GM18868 (cell line): ENCODE data around the gene PPARA.
A peak's percentile ranks its signal among the peaks of the same experiment; 100 is the strongest.

Source experiments
- ATAC-seq: cut with Tn5 transposase; IDR thresholded peaks from one replicate; pipeline ENCODE4 v1.9.1; 2021; ENCODE audit warnings: mild to moderate bottlenecking, moderate library complexity; ENCODE audit not compliant: unreplicated experiment

The PPARA gene

GRCh38 chr22:46142548-46143490 lies 7.5 kb upstream of the PPARA start:
- ATAC-seq: no peak

DNA sequence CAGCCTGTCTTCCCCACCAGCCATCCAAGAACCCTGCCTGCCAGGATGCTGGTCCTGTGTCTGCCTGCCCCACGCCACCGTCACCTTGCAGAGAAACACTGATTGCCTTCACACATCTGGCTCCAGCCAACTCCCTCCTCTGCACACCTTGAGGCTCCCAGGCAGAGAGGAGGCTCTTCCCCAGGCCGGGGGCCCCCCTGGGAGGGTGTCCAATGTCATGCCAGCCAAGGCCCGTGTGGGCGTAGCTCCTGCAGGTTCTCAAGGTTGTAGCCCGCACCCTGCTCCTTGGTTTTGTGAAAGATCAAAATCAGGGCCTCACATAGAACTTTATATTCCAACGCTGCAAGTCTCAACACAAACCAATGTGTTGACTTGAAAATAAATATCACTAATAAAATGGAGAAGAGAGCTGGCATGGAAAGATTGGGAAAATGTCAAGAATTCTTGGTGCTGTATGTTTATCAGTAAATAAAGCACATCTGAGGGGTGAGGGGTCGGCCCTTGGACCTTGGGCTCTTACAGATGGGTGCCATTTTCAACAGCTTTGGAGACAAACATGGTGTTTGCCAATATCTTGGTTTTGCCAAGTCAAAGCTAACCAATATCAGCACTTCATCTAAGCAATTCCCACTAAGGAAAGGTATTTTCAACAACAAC lies 6.7 kb upstream of the PPARA start:
- ATAC-seq: no peak

DNA sequence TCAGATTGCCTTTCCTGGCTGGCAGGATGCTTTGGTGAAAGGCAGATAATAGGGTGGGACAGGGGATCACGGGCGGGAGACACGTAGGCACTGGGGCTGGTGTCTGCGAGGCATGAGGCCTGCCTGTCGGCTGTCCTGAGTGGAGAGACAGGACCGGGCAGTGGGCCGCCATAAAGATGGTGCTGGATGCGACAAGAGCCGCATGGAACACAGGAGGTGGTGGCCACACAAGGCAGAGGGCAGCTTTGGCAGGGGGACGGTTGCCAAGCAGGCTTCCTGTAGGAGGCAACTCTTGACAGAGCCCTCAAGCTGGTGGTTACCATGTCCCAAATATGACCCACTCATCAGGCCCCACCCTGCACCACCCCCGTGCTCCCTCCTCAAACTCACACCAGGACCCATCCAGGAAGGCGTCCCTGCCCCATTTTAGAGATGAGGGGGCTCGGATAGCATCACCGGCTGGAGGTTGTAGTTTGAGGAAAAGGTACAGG lies 4.9 kb upstream of the PPARA start:
- ATAC-seq: no peak

DNA sequence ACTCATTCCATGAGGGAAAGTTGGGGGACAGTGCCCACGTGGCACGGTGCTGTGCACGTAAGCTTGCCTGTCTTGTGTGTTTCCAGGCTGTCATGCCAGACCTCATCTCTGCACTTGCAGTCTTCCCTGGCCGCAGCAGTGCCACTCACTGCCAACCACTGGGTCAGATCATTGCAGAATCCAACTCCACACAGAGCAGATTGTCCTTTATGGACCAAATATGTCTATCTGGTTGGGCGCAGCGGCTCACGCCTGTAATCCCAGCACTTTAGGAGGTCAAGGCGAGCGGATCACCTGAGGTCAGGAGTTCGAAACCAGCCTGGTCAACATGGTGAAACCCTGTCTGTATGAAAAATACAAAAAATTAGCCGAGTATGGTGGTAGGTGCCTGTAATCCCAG lies 4.4 kb upstream of the PPARA start:
- ATAC-seq: no peak

- no peak for ATAC-seq
Measured at GRCh38 chr22:46146329-46146728, 4.0 kb upstream of the PPARA start.

DNA sequence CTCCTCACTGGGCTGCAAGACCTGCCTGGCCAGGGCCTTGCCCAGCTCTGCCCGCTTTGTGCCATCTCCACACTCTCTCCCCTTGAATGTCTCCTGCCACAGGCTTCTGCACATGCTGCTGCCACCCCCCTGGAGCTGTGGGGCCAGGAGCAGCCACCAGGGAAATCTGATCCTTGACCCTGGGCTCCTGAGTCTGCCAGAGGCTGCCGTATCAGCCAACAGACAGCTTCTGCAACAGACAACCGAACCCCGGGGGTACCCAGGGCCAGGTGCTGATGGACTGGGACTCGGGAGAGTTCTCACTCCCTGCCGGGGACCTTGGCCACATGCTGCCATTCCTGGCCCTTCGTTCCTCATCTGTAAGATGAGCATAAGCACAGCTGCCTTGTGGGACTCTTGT lies 3.3 kb upstream of the PPARA start:
- ATAC-seq: no peak

- no peak for ATAC-seq
Measured at GRCh38 chr22:46147471-46148267, 2.7 kb upstream of the PPARA start.

DNA sequence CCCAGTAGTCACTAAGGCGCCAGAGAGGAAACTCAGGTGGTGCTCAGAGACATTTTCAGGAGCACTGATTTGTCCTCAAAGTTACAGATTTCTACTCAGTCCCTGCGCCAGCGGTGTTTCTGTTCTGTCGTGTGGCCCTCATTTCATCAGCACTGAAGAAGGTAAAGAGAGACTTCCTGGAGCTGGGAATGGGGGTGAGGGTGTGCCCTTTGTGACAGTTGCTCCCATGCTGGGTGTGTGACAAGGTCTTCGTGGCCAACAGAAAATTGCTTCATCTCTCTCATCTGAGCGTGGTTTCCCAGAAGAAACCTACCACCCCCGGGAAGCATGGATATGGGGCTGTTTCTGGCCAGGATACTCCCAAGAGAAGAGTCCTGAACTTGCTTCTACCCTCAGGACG lies 2.0 kb upstream of the PPARA start:
- no peak for ATAC-seq

- no peak for ATAC-seq
Measured at GRCh38 chr22:46148816-46149511, 1.4 kb upstream of the PPARA start.

DNA sequence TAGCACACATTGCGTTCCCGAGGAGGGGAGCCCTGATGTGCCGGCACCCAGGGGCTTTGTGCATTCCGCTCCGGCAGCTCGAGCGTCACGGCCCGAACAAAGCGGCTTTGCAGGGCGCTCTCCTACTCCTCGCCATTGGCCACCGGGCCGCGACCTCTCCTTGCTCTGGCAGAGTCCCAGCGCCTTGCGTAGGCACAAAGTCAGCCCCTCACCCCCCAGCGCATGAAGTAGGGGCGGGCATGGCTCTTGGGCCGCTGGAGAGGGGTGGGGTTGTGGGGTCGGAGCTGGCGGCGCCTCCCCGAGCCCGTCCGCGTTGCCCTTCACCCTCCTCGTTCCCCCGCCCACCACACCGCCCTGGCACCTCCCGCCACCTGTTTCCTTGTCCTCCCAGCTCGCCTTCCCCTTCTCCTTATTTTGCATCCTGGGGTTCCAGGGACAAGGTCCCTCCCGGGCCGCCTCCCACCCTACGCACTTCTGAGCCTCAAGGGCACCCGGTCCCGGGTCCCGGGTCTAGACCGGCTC lies 753 bp upstream of the PPARA start:
- ATAC-seq: no peak

GRCh38 chr22:46150655-46151477 lies 540 bp downstream of the PPARA start:
- peak; percentile 30 for ATAC-seq

GRCh38 chr22:46153930-46154329 lies 3.6 kb downstream of the PPARA start:
- ATAC-seq: no peak

DNA sequence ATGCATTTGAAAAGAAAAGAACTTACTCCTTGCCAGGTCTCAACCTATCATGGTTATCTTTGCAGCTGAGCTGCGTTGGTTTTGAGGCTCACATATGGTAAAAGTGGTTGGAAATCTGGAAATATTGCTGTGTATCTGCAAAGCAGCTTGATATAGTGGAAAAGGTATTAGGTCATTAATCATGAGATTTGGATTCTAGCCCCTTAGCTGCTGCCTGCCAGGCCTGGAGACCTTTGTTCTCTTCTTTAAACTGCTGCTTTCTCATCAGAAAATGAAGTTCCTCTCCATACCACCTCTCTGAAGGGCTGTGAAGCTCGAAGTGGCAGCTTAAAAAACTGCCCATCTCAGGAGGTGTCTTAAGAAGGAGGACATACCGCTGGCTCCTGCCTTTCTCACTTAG lies 5.7 kb downstream of the PPARA start:
- ATAC-seq: no peak

GRCh38 chr22:46158283-46158682 lies 8.0 kb downstream of the PPARA start:
- no peak for ATAC-seq

GRCh38 chr22:46159212-46159611 lies 8.9 kb downstream of the PPARA start:
- no peak for ATAC-seq

DNA sequence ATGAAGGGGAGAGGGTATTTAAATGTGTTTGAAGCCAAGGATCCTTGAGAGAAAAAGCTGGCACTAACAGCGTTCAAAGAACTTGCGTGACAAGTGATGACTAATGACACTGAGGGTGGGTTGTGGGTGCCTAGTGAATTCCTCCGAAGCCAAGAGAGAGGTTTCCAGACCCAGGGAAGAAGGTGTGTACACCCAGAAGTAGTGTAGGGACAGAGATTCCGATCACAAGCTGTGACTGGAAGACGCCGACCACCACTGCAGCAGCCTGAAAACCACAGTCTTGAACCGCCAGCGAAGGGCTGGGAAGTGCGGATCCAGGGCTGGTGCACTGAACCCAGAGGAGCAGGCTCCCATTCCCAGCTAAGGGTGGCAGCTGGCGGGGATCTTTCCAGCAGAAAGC lies 9.5 kb downstream of the PPARA start:
- ATAC-seq: no peak

DNA sequence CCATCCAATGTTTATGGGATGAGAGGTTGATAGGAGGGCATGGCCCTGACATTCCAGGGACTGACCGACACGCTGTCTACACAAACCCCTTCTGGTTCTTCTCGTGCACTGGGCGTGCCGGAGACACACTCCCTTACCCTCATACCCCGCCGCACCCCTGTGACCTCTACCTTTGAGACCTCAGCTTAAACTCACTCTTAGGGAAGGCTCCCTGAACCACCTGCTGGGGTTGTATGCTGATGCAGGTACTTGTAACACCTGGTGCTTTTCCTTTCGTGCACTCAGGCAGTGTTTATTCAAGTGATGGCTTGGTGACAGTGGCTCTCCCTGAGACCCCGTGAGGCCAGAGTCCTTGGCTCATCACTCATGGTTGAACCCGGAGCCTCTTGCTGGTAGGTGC lies 12.0 kb downstream of the PPARA start:
- no peak for ATAC-seq

GRCh38 chr22:46162771-46163556 lies 12.6 kb downstream of the PPARA start:
- no peak for ATAC-seq

DNA sequence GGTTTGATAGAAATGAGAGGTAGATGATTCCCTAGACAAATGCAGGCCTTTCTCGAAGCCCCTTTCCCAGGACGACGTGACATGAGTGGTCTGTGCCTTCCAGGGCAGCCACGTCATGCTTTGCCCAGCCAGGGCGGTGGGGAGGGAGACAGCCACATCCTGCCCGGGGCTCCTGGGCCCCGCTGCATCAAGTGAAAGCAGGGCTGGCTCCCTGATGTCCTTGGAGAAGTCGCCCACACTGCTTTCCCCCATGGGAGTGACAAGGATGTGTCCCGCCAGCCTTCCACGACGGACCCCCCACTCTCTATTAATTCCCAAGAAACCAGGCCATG lies 13.2 kb downstream of the PPARA start:
- no peak for ATAC-seq
